Activated CD4-positive, alpha-beta T cell treated with anti-CD3 and anti-CD28 coated beads, Interleukin-2, Interleukin-6, amounts not matched to agents 100 ng/mL and 50 ng/mL, durations not matched to agents 16 hours and 8 hours (primary cell): ENCODE measurements around the gene FAM90A1.
"Not testable (repeated sequence)": the region's sequence is repeated elsewhere in the genome, so short reads cannot be mapped to it uniquely, and the experiment has no call there.

Source experiments
- DNase-seq: peaks from one replicate; pipeline ENCODE4 v3.0.0-alpha.2; 2020

The FAM90A1 gene

GRCh38 chr12:8226992-8227731, at the start of gene FAM90A1:
Gene FAM90A1 (minus strand): TSS chr12:8227618. CDS start chr12:8224832, 2,786 bp downstream.
- peak; percentile 65 for DNase-seq

GRCh38 chr12:8276397-8276796, 49.0 kb upstream of the FAM90A1 start:
- DNase-seq = not testable (repeated sequence)

GRCh38 chr12:8266706-8267105, 39.3 kb upstream of the FAM90A1 start:
- DNase-seq = not testable (repeated sequence)

GRCh38 chr12:8264236-8264635, 36.8 kb upstream of the FAM90A1 start:
- not testable (repeated sequence) for DNase-seq

GRCh38 chr12:8261111-8261554, 33.7 kb upstream of the FAM90A1 start:
- DNase-seq = not testable (repeated sequence)

GRCh38 chr12:8256356-8256755, 28.9 kb upstream of the FAM90A1 start:
- DNase-seq = not testable (repeated sequence)

- not testable (repeated sequence) for DNase-seq
Measured at GRCh38 chr12:8254705-8255104, 27.3 kb upstream of the FAM90A1 start.

GRCh38 chr12:8252056-8252818, 24.8 kb upstream of the FAM90A1 start:
- DNase-seq = not testable (repeated sequence)

- DNase-seq = not testable (repeated sequence)
Measured at GRCh38 chr12:8251616-8252015, 24.2 kb upstream of the FAM90A1 start.

- DNase-seq = not testable (repeated sequence)
Measured at GRCh38 chr12:8246941-8247535, 19.6 kb upstream of the FAM90A1 start.

GRCh38 chr12:8243682-8244161, 16.3 kb upstream of the FAM90A1 start:
- not testable (repeated sequence) for DNase-seq

- peak; percentile 99 for DNase-seq
Measured at GRCh38 chr12:8242880-8243681, 15.7 kb upstream of the FAM90A1 start.

- not testable (repeated sequence) for DNase-seq
Measured at GRCh38 chr12:8242622-8242879, 15.1 kb upstream of the FAM90A1 start.

- DNase-seq = peak; percentile 30
Measured at GRCh38 chr12:8241917-8242621, 14.7 kb upstream of the FAM90A1 start.

- DNase-seq = not testable (repeated sequence)
Measured at GRCh38 chr12:8240340-8241114, 13.1 kb upstream of the FAM90A1 start.

GRCh38 chr12:8237031-8237430, 9.6 kb upstream of the FAM90A1 start:
- not testable (repeated sequence) for DNase-seq

GRCh38 chr12:8235316-8236157, 8.1 kb upstream of the FAM90A1 start:
- not testable (repeated sequence) for DNase-seq

GRCh38 chr12:8234746-8235145, 7.3 kb upstream of the FAM90A1 start:
- DNase-seq = not testable (repeated sequence)

GRCh38 chr12:8233935-8234495, 6.6 kb upstream of the FAM90A1 start:
- not testable (repeated sequence) for DNase-seq
